DOHH2 (cell line): Measurements from ENCODE around the gene ALG8.

Experiments
- EZH2phosphoT487 ChIP-seq: fragments of 200-600 bp; sonication (generic); IDR thresholded peaks from 2 replicates; pipeline ENCODE4 v1.6.1; 2017; ENCODE audit warnings: borderline replicate concordance, mild to moderate bottlenecking, antibody characterized with exemption, low read length, moderate library complexity, mixed read lengths
- TF ChIP-seq, protein P1 (sequence below): fragments of 200-600 bp; sonication (generic); IDR thresholded peaks from one replicate; pipeline ENCODE4 v1.5.1; 2014; ENCODE audit warnings: antibody characterized with exemption, mild to moderate bottlenecking, low read depth, low read length; ENCODE audit not compliant: poor library complexity, severe bottlenecking

DNA sequence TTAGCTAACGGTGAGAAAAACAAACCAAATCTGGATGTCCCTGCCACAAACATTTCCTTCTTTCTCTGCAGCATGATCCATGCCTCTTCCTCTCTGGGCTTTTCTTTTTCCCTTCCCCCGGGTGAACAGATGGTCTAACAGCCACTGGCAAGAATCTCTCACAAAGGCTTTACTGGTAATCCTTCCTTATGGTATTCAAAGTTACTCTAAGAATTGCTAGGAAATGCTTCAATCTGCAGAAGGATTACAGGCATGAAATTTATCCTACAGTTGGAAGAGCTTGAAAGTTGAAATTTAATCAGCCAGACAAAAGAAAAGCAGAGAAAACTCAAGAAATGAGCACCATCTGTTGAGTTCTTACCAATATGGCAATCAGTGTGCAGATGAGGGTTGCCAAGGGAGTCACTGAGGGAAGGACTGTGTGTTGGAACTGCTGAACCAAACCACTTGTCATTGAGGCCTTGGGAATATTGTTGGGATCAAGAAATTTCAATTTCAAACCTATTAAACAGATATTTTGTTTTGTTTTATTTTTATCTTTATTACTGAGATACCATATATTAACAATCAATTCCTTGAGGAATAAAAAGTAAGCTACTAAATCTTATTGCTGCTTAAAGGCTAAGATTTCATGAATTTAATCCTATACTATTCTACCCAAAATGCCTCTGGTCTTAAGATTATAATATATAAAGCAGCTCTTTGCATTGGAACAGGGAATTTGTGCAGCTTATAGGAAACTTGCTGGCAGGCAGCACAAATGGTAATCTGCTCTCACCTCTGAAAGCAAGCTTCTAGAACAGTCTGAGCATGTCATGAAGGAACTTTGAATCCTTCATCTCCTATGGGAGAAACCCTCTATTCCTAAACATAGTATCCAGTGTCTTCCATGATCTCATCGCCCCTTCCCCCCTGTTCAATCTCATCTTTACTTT, 30.1 kb downstream of the ALG8 start:
- TF ChIP-seq, protein P1, sequence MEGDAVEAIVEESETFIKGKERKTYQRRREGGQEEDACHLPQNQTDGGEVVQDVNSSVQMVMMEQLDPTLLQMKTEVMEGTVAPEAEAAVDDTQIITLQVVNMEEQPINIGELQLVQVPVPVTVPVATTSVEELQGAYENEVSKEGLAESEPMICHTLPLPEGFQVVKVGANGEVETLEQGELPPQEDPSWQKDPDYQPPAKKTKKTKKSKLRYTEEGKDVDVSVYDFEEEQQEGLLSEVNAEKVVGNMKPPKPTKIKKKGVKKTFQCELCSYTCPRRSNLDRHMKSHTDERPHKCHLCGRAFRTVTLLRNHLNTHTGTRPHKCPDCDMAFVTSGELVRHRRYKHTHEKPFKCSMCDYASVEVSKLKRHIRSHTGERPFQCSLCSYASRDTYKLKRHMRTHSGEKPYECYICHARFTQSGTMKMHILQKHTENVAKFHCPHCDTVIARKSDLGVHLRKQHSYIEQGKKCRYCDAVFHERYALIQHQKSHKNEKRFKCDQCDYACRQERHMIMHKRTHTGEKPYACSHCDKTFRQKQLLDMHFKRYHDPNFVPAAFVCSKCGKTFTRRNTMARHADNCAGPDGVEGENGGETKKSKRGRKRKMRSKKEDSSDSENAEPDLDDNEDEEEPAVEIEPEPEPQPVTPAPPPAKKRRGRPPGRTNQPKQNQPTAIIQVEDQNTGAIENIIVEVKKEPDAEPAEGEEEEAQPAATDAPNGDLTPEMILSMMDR: no peak
- TF ChIP-seq EZH2phosphoT487: no peak
